Measurements from ENCODE around the gene LCN1.

Gene LCN1

DNA sequence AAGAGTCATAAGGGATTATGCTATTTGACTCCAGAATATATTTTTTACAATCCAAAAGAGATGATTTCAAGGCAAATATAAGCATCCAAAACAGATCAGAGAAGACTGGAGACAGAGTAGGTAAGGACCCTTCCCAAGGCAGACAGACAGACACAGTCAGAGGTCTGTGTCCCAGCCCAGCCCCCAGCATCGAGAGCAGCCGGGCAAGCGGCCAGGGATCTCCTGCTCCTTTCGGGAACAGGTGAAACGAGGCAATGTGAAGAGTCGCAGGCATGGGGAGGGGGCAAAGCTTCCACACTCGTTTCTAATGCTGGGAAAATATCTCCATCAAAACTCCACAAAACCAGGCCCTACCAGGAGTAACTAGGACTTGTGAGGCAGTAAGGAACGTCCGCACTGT lies 46.1 kb downstream of the LCN1 start:
- DNase-seq (ENCODE audit: low read depth in 2 of 2), result no peak

DNA sequence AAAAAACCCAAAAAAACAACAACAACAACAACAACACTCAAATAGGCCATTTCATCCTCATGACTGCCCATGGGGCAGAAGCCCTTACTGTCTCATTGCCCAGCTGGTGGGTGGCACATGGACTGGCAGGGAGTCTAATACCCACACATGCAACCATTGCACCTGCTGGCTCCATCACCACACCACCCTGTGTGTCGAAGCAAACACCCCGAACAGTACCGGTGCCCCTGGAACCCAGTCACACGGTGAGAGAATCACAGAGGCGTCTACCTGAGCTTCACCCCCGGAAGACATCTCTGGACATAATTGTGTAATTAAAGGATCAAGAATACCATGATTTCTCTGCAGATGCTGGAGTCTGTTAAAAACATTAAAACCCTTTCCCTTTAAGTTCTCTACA lies 46.8 kb downstream of the LCN1 start:
- no peak for DNase-seq (ENCODE audit: low read depth in 2 of 2)

DNA sequence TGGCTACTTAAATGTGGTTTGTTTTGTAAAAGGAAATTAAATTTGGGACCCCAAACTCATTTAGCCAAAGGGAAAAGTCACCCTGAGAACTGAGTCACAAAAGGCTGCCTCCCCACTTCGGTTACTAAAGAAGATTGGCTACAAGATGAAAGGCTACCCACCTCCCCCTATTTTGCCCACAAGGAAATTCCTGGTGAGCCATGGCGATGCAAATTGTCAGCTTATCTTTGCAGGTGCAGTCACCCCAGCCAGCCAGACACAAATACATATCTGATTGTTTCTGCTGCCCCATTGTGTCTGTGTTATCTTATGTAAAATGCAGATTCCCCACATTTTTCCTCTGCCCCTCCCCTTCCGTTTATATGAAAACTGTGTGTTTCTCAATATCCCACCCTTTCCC lies 49.2 kb downstream of the LCN1 start:
- DNase-seq (ENCODE audit: low read depth in 2 of 2), result no peak

DNA sequence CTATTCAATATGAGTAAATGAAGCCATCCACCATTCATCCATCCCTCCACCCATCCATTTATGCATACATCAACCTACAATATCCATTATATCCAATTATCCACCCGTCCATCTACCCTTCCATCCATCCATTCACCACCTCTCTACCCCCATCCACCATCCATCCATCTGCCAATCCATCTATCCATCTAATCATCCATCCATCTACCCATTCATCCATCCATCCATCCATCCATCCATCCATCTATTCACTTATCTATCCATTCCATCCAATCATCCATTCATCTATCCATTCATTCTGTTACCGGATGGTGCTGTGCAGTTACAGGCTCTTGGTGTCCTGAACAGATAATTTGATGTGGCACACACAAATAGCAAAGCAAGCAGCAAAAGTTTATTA lies 51.0 kb downstream of the LCN1 start:
- DNase-seq (ENCODE audit: low read depth in 2 of 2), result no peak

DNA sequence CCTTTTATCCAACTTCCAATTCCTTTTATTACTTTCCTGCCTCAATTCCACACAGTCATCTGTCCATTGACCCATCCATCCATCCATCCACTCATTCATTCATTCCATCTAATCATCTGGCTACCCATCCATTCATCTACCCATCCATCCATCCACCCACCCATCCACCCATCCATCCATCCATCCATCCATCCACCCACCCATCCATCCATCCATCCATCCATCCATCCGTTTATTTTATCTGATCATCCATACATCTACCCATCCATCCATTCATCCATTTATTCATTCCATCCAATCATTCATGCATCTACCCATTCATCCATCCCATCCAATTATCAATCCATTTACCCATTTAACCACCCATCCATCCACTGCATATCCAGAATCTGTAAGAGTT lies 51.9 kb downstream of the LCN1 start:
- DNase-seq (ENCODE audit: low read depth in 2 of 2), result no peak

DNA sequence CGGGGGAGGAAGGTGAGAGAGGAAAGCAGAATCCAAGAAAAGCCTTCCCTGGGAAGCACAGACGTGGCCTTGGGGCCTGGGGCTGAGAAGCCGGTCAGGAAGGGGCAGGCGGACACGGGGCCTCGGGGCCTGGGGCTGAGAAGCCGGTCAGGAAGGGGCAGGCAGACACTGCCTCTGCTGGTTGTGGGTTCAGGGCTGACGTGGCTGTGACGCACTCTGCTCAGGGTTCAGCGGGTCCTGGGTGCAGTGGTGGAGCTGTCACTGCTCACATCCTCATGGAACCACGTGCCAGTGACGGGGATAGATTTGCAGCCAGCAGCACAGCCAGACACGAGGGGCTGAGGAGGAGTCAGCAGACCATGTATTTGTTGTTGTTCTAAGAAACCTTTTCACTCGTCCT lies 53.1 kb downstream of the LCN1 start:
- DNase-seq (ENCODE audit: low read depth in 2 of 2), result no peak

DNA sequence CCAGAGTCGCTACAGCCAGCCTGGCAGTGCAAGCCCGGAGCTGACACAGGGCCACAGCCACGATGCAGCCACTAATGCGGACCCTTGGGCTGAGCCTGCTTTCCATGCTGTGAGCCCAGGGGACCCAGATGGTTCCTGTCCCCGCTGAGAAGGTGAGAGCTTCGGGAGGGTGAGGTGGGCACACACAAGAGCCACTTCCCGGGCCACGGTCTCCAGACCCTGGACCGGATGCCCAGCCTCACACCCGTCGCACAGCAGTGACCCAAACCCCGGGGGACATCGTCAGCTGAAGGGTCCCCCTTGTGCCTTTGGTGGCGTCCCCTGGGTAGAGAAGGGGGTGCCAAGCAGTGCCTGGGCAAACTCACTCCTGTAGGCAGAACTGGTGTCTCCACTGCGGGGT lies 53.7 kb downstream of the LCN1 start:
- DNase-seq (ENCODE audit: low read depth in 2 of 2), result no peak

All from stimulated activated CD4-positive, alpha-beta T cell treated with anti-CD3 and anti-CD28 coated beads, Interleukin-1b, Interleukin-23, amount 100 ng/mL, for 1 hour (primary cell).